Activated CD4-positive, alpha-beta T cell treated with anti-CD3 and anti-CD28 coated beads for 36 hours (primary cell): ENCODE results near the gene OR10A5. TPM values are rescaled to one million over a fixed set of nuclear protein-coding genes. Genes with fewer than 3 reads are reported as not detected.
"Not testable (repeated sequence)": the region's sequence is repeated elsewhere in the genome, so short reads cannot be mapped to it uniquely, and the experiment has no call there.

Source experiments
- ATAC-seq: fragments of 200-7000 bp; cut with Tn5 transposase; one replicate; pipeline ENCODE4 v1.10.0; 2021; ENCODE audit warnings: mild to moderate bottlenecking, moderate library complexity
- CTCF ChIA-PET: fragments of 350-600 bp; sonication (Branson Sonifier 250); formaldehyde crosslinking; loops from one replicate; lab custom pipeline; 2021; ENCODE audit warnings: antibody characterized with exemption; lab: Charles Lee
- POLR2A ChIA-PET: fragments of 350-600 bp; sonication (Branson Sonifier 250); formaldehyde crosslinking; loops from one replicate; lab custom pipeline; 2021; ENCODE audit warnings: antibody characterized with exemption, inconsistent platforms; lab: Charles Lee
- DNase-seq: peaks from one replicate; pipeline ENCODE4 v3.0.0-alpha.2; 2020
- H3K27ac Mint-ChIP-seq: one replicate; pipeline ENCODE4 v1.8.0; 2021; ENCODE audit warnings: mixed read lengths
- H3K27me3 Mint-ChIP-seq: one replicate; pipeline ENCODE4 v1.8.0; 2021; ENCODE audit warnings: mixed read lengths
- H3K36me3 Mint-ChIP-seq: one replicate; pipeline ENCODE4 v1.8.0; 2021; ENCODE audit warnings: low read depth, mixed read lengths
- H3K4me1 Mint-ChIP-seq: one replicate; pipeline ENCODE4 v1.8.0; 2021; ENCODE audit warnings: mixed read lengths
- H3K4me3 Mint-ChIP-seq: one replicate; pipeline ENCODE4 v1.8.0; 2021; ENCODE audit warnings: mild to moderate bottlenecking, moderate library complexity, mixed read lengths
- H3K9me3 Mint-ChIP-seq: one replicate; pipeline ENCODE4 v1.8.0; 2021; ENCODE audit warnings: low read depth, mixed read lengths
- intact Hi-C, 2 experiments: fragments of 100-400 bp; cut with DNase I in 1 of 2; cut with micrococcal nuclease in 1 of 2; formaldehyde crosslinking; loops; one replicate each; pipeline versions ENCODE4 v1.14.2 to v1.15.1; 2022 to 2024; cut with DNase I, micrococcal nuclease
- total RNA-seq, 2 experiments: library from RNA; stranded (reverse); gene quantifications; one replicate each; pipeline ENCODE4 v1.2.3, GENCODE V29; 2021

The OR10A5 gene
- total RNA-seq, 2 experiments from 2014 or later, result not detected

DNA sequence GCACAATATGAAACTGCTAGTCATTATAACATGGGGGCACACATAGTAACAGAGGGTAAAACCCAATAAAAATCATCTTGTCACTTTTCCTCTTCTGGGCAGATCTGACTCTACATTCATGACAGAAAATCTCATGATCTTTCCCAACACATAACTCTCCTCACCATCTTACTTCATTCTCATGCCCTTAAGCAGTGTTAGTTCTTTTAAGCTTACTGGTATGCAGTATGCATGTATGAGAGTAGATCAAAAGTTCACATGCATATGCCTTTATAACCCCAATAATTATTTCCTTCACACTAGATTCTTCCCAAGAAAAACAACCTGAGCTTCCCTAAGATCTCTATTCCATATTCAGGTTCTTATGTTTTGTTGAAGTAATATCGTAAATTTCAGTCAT lies 25.8 kb downstream of the OR10A5 start:
- no peaks in the 10 kb centered on the region for H3K36me3 Mint-ChIP-seq
- peaks cover 2% of the 10 kb centered on the region for H3K27me3 Mint-ChIP-seq
- no peak overlapping the region for H3K27ac Mint-ChIP-seq
- ChIA-PET POLR2A (no interaction called here), CTCF (no interaction called here)
- no peak for DNase-seq
- ATAC-seq, result no peak
- intact Hi-C loops, result no loop called here
- H3K9me3 Mint-ChIP-seq, result no peaks in the 10 kb centered on the region
- H3K4me1 Mint-ChIP-seq, result no peaks in the 10 kb centered on the region
- H3K4me3 Mint-ChIP-seq, result no peak overlapping the region

DNA sequence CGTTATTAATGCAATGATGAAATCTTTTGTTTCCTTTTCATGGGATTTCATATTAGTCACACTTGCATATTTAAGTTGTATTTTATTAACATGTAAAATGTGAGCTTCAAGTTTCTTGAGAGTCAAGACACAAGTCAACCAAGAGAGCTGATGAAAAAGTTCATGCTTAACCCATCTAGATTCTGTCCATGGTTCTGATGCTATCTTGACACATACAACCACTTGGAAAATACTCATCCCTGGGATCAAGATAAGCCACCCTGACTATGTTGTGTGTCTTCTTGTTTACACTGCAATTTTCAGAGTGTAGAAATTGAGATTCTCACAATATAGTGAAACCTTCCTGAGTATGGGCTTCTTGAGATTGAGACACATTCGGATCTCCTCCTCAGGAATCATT lies 30.3 kb downstream of the OR10A5 start:
- POLR2A ChIA-PET, result no interaction called here
- CTCF ChIA-PET, result no interaction called here
- intact Hi-C loops, result no loop called here

DNA sequence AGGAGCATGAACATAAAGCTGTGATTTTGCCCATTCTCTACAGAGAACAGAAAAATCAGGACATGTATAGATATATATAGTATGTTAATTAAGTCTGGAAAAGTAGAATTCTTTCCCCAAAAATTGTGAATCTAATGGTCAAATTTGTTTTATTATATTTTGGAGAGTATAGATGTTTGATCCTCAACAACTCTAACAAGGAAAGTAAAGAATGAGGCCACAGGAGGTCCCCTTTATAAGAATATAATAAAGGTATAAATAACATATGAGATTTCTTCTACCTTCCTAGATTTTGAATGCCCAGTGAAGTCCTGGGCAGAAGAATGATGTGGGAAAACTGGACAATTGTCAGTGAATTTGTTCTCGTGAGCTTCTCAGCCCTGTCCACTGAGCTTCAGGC lies 30.8 kb downstream of the OR10A5 start, which contains the start of gene OR10A4:
OR10A4 (plus strand) TSS at position 301 of the 400 bp plus-strand sequence; CDS start at position 324, 23 bp downstream.
- ChIA-PET CTCF (no interaction called here), POLR2A (no interaction called here)
- Mint-ChIP-seq H3K27me3 (peaks cover 9% of the 10 kb centered on the region), H3K9me3 (no peaks in the 10 kb centered on the region), H3K4me1 (no peaks in the 10 kb centered on the region), H3K27ac (no peak within 1 kb of the TSS), H3K4me3 (no peak within 1 kb of the TSS), H3K36me3 (no peaks in the 10 kb centered on the region)
- ATAC-seq, result no peak
- intact Hi-C loops, result no loop called here
- DNase-seq, result no peak

More for the DNA sequence above, 30.3 kb downstream of the OR10A5 start:
- Mint-ChIP-seq H3K9me3 (no peaks in the 10 kb centered on the region), H3K4me1 (no peaks in the 10 kb centered on the region), H3K27me3 (peaks cover 6% of the 10 kb centered on the region), H3K4me3 (no peak overlapping the region), H3K36me3 (no peaks in the 10 kb centered on the region), H3K27ac (no peak overlapping the region)
- ATAC-seq, result no peak
- no peak for DNase-seq

DNA sequence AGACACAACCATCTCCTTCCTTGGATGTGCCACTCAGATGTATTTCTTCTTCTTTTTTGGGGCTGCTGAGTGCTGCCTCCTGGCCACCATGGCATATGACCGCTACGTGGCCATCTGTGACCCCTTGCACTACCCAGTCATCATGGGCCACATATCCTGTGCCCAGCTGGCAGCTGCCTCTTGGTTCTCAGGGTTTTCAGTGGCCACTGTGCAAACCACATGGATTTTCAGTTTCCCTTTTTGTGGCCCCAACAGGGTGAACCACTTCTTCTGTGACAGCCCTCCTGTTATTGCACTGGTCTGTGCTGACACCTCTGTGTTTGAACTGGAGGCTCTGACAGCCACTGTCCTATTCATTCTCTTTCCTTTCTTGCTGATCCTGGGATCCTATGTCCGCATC lies 31.4 kb downstream of the OR10A5 start:
- H3K36me3 Mint-ChIP-seq, result no peaks in the 10 kb centered on the region
- ATAC-seq, result no peak
- intact Hi-C loops, result no loop called here

DNA sequence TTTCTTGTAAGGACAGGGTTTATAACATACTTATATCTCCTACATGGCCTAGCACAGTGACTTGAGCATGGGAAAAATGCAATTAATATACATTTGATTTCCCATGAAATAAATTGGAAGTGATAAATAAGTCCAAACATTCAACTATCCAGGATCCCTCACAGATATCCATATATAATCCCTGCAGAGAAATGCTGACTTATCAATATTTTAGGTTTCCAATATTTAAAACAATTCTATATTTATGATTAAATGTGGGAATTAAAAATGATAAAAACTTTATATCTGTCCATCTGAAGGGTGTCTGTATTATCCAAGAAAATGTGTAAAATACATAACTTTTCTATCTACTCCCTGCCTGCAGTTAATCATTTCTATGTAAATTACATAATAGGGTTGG lies 37.3 kb downstream of the OR10A5 start:
- H3K36me3 Mint-ChIP-seq, result no peaks in the 10 kb centered on the region

More for the DNA sequence above, 31.4 kb downstream of the OR10A5 start:
- ChIA-PET POLR2A (no interaction called here), CTCF (no interaction called here)
- Mint-ChIP-seq H3K9me3 (no peaks in the 10 kb centered on the region), H3K27me3 (peaks cover 9% of the 10 kb centered on the region), H3K4me3 (no peak overlapping the region), H3K4me1 (no peaks in the 10 kb centered on the region), H3K27ac (no peak overlapping the region)
- no peak for DNase-seq

DNA sequence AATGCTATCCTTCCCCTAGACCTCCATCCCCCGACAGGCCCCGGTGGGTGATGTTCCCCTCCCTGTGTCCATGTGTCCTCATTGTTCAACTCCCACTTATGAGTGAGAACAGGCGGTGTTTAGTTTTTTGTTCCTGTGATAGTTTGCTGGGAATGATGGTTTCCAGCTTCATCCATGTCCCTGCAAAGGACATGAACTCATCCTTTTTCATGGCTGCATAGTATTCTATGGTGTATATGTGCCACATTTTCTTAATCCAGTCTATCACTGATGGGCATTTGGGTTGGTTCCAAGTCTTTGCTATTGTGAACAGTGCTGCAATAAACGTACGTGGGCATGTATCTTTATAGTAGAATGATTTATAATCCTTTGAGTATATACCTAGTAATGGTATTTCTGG lies 42.2 kb downstream of the OR10A5 start:
- CTCF ChIA-PET, DNase-seq, ATAC-seq, H3K36me3 Mint-ChIP-seq, H3K9me3 Mint-ChIP-seq, intact Hi-C loops, H3K4me3 Mint-ChIP-seq, POLR2A ChIA-PET, H3K27ac Mint-ChIP-seq, H3K4me1 Mint-ChIP-seq: not testable (repeated sequence)
- H3K27me3 Mint-ChIP-seq, result peaks cover 15% of the 10 kb centered on the region

More for the DNA sequence above, 37.3 kb downstream of the OR10A5 start:
- Mint-ChIP-seq H3K9me3 (no peaks in the 10 kb centered on the region), H3K4me1 (no peaks in the 10 kb centered on the region), H3K27ac (no peak overlapping the region), H3K4me3 (no peak overlapping the region), H3K27me3 (peaks cover 14% of the 10 kb centered on the region)
- ATAC-seq (no peak), DNase-seq (no peak)
- CTCF ChIA-PET, result no interaction called here
- intact Hi-C loops, result no loop called here
- POLR2A ChIA-PET, result no interaction called here

DNA sequence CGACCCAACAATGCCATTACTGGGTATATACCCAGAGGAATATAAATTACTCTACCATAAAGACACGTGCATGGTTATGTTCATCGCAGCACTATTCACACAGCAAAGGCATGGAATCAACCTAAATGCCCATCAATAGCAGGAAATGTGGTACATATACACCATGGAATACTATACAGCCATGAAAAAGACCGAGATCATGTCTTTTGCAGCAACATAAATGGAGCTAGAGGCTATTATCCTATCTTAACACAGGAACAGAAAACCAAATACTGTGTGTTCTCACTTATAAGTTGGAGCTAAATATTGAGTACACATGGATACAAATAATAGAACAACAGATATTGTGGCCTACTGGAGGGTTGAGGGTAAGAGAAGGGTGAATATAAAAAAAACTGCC lies 43.3 kb downstream of the OR10A5 start:
- DNase-seq (no peak), ATAC-seq (no peak)
- H3K27me3 Mint-ChIP-seq, result peaks cover 14% of the 10 kb centered on the region
- CTCF ChIA-PET, result interaction anchor here (1.0 to 1.1 kb wide), 3 partner anchors 24 to 72 kb away, joined by 3 read pairs; no protein-coding TSS in a partner anchor
- H3K27ac Mint-ChIP-seq, result no peak overlapping the region
- H3K36me3 Mint-ChIP-seq, result no peaks in the 10 kb centered on the region
- H3K4me1 Mint-ChIP-seq, result no peaks in the 10 kb centered on the region
- H3K4me3 Mint-ChIP-seq, result no peak overlapping the region
- POLR2A ChIA-PET, result no interaction called here
- intact Hi-C loops, result no loop called here
- H3K9me3 Mint-ChIP-seq, result no peaks in the 10 kb centered on the region

DNA sequence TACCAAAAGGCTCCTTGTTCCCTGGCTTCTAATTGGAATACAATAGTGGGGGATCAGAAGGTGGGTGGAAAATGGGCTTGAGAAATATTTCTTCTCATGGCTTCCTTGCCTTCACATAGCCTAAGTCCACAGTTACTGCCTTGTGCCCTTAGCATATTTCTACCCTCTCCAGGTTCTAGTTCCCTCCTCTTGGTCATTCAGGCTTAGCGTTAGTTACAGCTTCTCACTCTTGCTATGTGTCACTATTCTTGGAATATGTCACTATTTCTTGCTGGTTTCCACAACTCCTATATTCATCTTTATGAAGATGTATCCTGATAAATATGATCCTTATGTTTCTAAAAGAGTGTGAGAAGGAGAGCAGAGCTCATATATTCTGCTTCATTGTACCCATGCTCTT lies 44.4 kb downstream of the OR10A5 start:
- H3K36me3 Mint-ChIP-seq, result no peaks in the 10 kb centered on the region
- CTCF ChIA-PET, result interaction anchor here (0.6 to 1.1 kb wide), 4 partner anchors 10 to 189 kb away, joined by 3 to 7 read pairs (median 3); no protein-coding TSS in a partner anchor

DNA sequence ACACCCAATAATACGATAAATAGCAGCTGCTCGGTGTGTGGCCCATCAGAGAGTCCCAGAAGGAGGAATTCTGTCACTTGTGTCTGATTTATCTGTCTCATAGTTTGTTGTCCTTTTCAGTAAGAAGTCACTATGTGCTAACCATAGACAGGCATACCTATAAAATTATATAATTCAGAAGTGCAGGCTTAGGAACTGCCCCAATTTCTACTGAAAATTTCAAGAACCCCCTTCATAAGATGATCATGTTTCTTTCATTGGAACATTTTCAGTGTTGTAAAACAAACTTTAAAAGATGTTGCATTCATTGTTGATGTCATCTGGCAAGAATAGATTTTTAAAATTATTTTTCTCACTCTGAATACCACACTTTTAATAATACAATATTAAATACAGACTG lies 46.9 kb downstream of the OR10A5 start, which contains the start of gene OR2D2:
OR2D2 (minus strand) TSS at position 101 of the 400 bp plus-strand sequence; CDS start at position 101, 0 bp downstream.
- Mint-ChIP-seq H3K27ac (no peak within 1 kb of the TSS), H3K36me3 (no peaks in the 10 kb centered on the region), H3K4me3 (no peak within 1 kb of the TSS), H3K27me3 (peaks cover 10% of the 10 kb centered on the region), H3K4me1 (no peaks in the 10 kb centered on the region), H3K9me3 (no peaks in the 10 kb centered on the region)
- CTCF ChIA-PET, result no interaction called here
- DNase-seq (no peak), ATAC-seq (no peak)
- POLR2A ChIA-PET, result no interaction called here
- intact Hi-C loops, result no loop called here

More for the DNA sequence above, 44.4 kb downstream of the OR10A5 start:
- Mint-ChIP-seq H3K27ac (no peak overlapping the region), H3K4me1 (no peaks in the 10 kb centered on the region), H3K27me3 (peaks cover 14% of the 10 kb centered on the region), H3K4me3 (no peak overlapping the region), H3K9me3 (no peaks in the 10 kb centered on the region)
- intact Hi-C loops, result no loop called here
- ATAC-seq (no peak), DNase-seq (no peak)
- POLR2A ChIA-PET, result no interaction called here

DNA sequence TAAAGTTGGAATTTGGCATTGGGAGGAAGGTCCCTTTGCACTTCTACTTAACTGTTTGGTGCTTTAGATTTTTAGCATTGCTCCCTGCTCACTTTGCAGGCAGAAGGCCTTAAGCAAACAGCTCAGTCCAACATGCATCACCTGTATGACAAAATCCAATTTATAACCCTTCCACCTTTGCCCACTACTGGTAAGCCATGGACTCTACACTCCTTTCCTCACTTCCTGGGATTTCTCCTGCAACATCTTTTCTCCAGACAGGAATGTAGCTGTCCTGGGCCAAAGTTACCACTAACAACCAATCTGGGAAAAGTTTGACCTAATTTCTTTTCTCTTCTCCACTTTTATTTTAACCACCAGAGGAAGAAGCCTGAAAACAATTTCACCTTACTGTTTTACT lies 48.6 kb downstream of the OR10A5 start:
- Mint-ChIP-seq H3K9me3 (no peaks in the 10 kb centered on the region), H3K27ac (no peak overlapping the region), H3K27me3 (peaks cover 18% of the 10 kb centered on the region), H3K36me3 (no peaks in the 10 kb centered on the region), H3K4me3 (no peak overlapping the region), H3K4me1 (no peaks in the 10 kb centered on the region)
- ATAC-seq, result no peak
- CTCF ChIA-PET, result no interaction called here
- DNase-seq, result no peak
- intact Hi-C loops, result no loop called here
- POLR2A ChIA-PET, result no interaction called here

DNA sequence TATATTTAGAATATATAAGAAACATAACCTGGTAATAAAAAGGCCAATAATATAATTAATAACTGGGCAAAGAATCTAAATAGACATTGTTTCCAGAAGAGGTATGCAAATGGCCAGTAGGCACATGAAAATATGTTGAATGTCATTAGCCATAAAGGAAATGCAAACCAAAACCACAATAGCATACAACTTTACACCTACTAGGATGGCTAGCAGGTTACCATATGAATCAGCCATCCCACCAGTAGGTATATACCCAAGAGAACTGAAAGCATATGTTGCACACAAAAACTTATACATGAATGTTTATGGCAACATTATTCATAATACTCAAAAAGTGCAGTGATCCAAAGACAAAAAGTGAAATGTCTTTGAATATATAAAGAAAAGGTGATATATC lies 49.5 kb downstream of the OR10A5 start:
- CTCF ChIA-PET, result no interaction called here
- POLR2A ChIA-PET, result no interaction called here
- intact Hi-C loops, result no loop called here
- Mint-ChIP-seq H3K27me3 (peaks cover 17% of the 10 kb centered on the region), H3K36me3 (no peaks in the 10 kb centered on the region), H3K9me3 (no peaks in the 10 kb centered on the region), H3K4me3 (no peak overlapping the region), H3K4me1 (no peaks in the 10 kb centered on the region), H3K27ac (no peak overlapping the region)
- DNase-seq, result no peak
- ATAC-seq, result peak; percentile 69
